Vagina (tissue), 2 donors: Measurements from ENCODE around the gene TNFSF15.

ENCODE experiments used
- CTCF ChIP-seq, 3 experiments: fragments of 450-650 bp in 2 of 3; fragments of 200-600 bp in 1 of 3; sonication (generic) in 1 of 3; IDR thresholded peaks; one replicate each; pipeline ENCODE4 v1.5.1; 2017 to 2019; ENCODE audit warnings: antibody characterized with exemption in 3 of 3, mild to moderate bottlenecking in 2 of 3, moderate library complexity in 2 of 3
- POLR2A ChIP-seq, 2 donors: fragments of 450-650 bp; IDR thresholded peaks; one replicate each; pipeline ENCODE4 v1.6.1; 2017; ENCODE audit warnings: antibody characterized with exemption in 2 of 2, mild to moderate bottlenecking in 2 of 2, moderate library complexity in 2 of 2
- POLR2AphosphoS5 ChIP-seq, 2 donors: sonication (generic); formaldehyde crosslinking; IDR thresholded peaks; one replicate each; pipeline ENCODE4 v1.9.0; 2017; ENCODE audit warnings: antibody characterized with exemption in 2 of 2, mild to moderate bottlenecking in 2 of 2, low read depth in 1 of 2; ENCODE audit not compliant: insufficient read depth in 1 of 2

- no peak for TF ChIP-seq CTCF (IDR thresholded peaks at IDR 0.05)
- TF ChIP-seq POLR2AphosphoS5 (IDR thresholded peaks at IDR 0.05; ENCODE audit: insufficient read depth in 1 of 2, low read depth in 1 of 2): peak in 1 of 2 donors; percentile 53
- TF ChIP-seq POLR2A (IDR thresholded peaks at IDR 0.05): no peak
Measured at GRCh38 chr9:114798780-114799427, 6.9 kb downstream of the TNFSF15 start.
